Measurements from ENCODE around the gene PKN3.

DNA sequence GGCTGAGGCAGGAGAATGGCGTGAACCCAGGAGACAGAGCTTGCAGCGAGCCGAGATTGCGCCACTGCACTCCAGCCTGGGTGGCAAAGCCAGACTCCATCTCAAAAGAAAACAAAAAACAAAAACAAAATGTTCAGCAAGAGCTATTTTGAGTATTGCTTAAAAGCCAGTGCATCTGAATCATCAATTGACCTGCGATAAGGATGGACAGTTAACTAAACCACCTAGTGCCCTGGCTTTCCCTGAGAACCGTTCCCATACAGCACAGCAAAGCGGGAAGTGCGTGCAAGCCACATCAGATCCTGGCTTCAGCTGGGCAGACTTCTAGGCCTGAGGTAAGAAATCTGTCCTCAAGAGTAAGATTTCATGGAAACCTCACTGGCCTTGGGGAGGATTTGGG is 48.4 kb upstream of the PKN3 start:
- TF ChIP-seq EP300 (IDR thresholded peaks at IDR 0.05; ENCODE audit: borderline replicate concordance): no peak
- no peak for TF ChIP-seq CREB1 (IDR thresholded peaks at IDR 0.05; ENCODE audit: low read depth)
- no peak for TF ChIP-seq TAF1 (IDR thresholded peaks at IDR 0.05; ENCODE audit: low read depth)
